ENCODE measurements around the gene FCSK.

FCSK gene

DNA sequence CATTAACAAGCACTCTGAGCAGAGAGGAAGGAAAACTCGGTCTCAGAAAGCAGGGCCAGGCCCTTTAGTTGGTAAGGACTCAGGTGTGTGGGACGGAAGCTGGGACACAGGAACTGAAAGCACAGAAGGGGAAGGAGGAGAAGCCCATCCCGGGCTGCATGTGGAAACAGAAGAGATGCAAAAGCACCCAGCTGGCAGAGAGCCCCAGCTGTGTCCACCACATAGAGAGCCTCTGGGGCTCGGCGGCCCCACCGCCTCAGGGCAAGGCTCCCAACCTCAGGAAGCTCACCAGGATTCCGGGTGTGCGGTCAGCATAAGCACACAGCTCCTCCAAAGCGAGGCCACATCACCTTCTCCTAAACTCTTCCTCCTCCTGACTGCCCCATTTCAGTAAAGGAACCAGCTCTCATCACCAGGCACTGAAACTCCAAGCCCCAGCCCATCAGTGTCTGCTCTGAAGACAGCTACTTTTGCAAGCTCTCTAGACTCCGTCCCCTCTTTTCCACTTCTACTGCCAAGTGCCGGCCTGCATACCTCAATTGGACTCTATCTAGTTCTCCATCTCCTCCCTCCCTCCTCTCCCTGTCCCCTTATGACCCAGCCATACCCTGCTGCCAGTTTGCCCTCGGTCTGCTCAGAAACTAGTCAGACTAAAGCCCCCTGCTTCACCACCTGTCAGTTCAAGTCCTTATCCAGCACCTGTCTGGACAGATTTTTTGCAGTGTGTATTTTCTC lies 21.5 kb upstream of the FCSK start:
- peaks cover 9% of the 10 kb centered on the region for H3K36me3 ChIP-seq (ENCODE audit: insufficient read depth, low read length)
- H3K9me3 ChIP-seq (ENCODE audit: insufficient read depth, low read depth, low read length): no peaks in the 10 kb centered on the region
- peak overlapping the region; percentile 59 for H3K27ac ChIP-seq (ENCODE audit: low read depth, low read length)
- H3K4me3 ChIP-seq (ENCODE audit: low read length): no peak overlapping the region
- 52% methylated on average over 12 of the region's 12 CpGs for WGBS
- no peaks in the 10 kb centered on the region for H3K27me3 ChIP-seq (ENCODE audit: insufficient read depth, low read length)
- peaks cover 62% of the 10 kb centered on the region for H3K4me1 ChIP-seq (ENCODE audit: insufficient read depth, low read length)
- H3K9ac ChIP-seq (ENCODE audit: low read depth, low read length): no peak overlapping the region

DNA sequence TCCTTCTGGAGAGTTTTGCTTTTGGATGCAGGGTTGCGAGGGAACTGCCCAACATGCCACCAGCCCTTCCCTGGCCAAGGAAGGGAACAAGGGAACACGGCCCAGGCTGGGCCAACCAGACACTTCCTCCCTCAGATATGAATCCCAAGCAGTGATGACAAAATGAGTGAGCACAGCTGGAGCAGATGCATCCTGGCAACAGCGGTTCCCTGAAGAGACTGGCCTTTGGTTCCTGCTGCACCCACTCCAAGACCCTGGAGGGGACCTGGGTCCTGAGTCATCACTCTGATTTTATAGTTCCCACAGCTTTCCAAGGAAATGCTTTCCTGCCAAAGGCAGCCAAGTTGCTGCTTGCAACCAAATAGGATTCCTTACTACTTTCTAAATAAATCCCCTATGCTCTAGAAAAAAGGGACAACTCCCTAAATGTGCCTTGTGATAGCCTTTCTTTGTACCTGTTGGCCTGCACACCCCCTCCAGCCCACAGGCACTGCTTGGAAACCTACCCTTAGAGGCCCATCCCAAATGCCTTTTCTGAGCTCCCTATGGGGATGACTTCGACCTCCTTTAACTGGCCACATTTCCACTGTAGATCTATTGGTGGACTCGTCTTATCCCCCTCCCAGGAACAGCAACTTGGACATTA lies 20.8 kb upstream of the FCSK start:
- Histone ChIP-seq H3K9ac (ENCODE audit: low read depth, low read length) (no peak overlapping the region), H3K27me3 (ENCODE audit: insufficient read depth, low read length) (no peaks in the 10 kb centered on the region), H3K4me1 (ENCODE audit: insufficient read depth, low read length) (peaks cover 56% of the 10 kb centered on the region), H3K9me3 (ENCODE audit: insufficient read depth, low read depth, low read length) (no peaks in the 10 kb centered on the region), H3K36me3 (ENCODE audit: insufficient read depth, low read length) (peaks cover 9% of the 10 kb centered on the region), H3K4me3 (ENCODE audit: low read length) (no peak overlapping the region), H3K27ac (ENCODE audit: low read depth, low read length) (peak overlapping the region; percentile 23; the same call in 1 of the 2 replicates)
- WGBS: 80% methylated on average over 5 of the region's 5 CpGs

DNA sequence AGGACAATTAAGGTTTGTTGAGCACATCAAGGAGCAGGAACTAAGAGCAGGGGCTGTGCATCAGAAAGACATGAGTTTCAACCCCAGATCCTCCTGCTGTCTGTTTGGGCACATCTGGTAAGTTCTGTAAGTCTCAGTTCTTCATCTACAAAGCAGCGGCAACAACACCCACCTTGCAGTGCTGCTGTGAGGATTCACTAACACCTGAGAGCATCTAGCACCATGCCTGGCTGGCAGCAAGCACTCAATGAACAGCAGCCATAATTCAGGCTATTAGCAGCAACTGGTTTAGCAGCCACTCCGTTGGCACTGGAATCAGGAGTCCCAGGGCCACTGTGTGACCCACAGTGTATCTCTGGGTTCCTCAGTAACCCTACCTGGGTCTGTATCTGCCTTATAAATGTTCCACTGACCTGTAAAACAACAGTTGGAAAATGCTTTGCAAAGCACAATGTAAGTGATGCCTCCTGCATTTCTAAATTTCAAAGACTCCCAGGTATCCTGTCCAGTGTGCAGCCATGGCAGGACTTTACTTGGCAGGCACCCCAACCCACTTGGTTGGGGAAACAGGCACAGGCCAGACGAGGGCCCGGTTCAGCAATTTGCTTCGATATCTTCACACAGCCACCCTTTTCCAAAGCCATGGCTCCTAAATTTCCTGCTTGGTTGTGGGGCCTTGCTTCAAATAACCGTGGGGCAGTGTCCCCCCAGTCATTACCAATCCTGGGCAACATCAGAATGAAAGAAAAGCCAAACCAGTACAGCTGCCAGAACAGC lies 19.7 kb upstream of the FCSK start:
- Histone ChIP-seq H3K4me1 (ENCODE audit: insufficient read depth, low read length) (peaks cover 49% of the 10 kb centered on the region), H3K36me3 (ENCODE audit: insufficient read depth, low read length) (peaks cover 9% of the 10 kb centered on the region), H3K9ac (ENCODE audit: low read depth, low read length) (no peak overlapping the region), H3K27ac (ENCODE audit: low read depth, low read length) (no peak overlapping the region), H3K27me3 (ENCODE audit: insufficient read depth, low read length) (no peaks in the 10 kb centered on the region), H3K9me3 (ENCODE audit: insufficient read depth, low read depth, low read length) (no peaks in the 10 kb centered on the region), H3K4me3 (ENCODE audit: low read length) (no peak overlapping the region)
- WGBS: 90% methylated on average over 6 of the region's 6 CpGs

DNA sequence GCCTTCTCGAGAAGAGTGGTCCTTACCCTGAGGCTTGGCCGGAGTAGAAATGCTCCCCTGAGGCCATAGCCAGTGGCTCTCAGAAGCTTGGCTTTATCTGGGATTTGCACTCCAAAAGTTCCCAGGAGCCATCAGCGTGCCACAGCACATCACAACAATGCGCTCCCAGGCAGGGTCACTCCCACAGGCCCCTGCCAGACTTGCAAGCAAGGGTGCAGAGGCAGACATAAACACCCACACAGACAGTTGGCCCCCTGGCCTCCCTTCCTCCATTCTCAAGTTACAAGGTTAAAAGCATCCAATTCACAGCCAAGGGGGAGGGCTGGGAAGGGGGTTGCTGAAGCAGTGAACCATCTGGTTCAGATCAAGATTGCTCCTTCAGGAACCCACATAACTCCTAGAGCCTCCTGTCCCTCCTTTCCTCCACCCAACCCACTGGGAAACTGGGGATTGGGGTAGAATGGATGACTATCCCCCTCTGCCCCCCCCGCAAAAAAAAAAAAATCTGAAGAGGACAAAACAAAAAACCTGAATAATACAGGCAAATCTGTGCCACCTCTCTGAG lies 17.3 kb upstream of the FCSK start:
- H3K4me1 ChIP-seq (ENCODE audit: insufficient read depth, low read length): peaks cover 41% of the 10 kb centered on the region
- H3K27ac ChIP-seq (ENCODE audit: low read depth, low read length): peak overlapping the region; percentile 49; the same call in 1 of the 2 replicates
- WGBS: 10% methylated on average over 5 of the region's 5 CpGs
- peaks cover 9% of the 10 kb centered on the region for H3K36me3 ChIP-seq (ENCODE audit: insufficient read depth, low read length)
- H3K4me3 ChIP-seq (ENCODE audit: low read length): peak overlapping the region; percentile 72
- no peaks in the 10 kb centered on the region for H3K27me3 ChIP-seq (ENCODE audit: insufficient read depth, low read length)
- no peak overlapping the region for H3K9ac ChIP-seq (ENCODE audit: low read depth, low read length)
- H3K9me3 ChIP-seq (ENCODE audit: insufficient read depth, low read depth, low read length): no peaks in the 10 kb centered on the region

DNA sequence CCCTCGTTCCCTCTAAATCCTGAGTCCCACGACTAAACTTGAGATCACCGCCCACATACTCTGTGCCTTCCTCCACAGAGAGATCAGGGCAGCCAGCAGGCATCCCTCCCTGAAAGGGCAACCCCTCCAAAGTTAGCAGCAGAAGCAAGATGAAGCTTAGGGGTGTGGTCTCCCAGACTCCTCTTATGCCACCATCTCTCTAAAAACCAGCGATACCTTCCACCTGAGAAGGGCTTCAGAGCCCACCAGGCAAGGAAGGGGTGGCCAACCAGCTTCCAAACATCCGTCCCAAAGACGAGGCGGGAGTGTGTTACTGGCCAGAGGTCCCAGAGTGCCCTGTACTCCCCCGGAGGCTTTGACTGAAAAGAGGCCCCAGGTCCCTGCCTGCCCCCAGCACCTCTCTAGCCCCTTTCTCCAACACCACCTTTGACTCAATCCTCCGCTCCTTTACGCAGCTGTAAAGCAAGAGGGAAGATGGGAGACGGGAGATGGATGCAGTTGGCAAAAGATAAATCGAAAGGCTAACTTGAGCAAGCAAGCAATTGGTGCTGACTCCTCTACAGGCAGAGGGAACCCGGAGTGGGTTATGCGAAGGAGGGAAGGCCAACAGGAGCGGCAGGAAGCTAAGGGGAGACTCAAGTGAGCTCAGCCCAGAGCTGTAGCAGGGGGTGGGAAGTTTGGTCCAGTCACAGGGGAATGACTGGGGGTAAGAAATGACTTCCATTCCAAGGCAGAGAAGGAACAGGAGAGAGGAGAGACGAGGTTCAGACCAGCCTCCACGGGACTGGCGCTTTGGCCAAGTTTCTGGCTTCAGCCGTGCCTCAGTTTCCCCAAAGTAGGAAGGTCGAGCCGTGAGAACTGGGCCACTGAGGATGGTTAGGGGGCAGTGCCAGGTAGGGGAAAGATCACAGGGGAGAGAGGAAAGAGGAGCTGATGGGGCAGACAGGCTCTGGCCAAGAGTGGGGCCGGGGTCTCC lies 16.5 kb upstream of the FCSK start:
- Histone ChIP-seq H3K27me3 (ENCODE audit: insufficient read depth, low read length) (no peaks in the 10 kb centered on the region), H3K9ac (ENCODE audit: low read depth, low read length) (peak overlapping the region; percentile 48; the same call in 1 of the 2 replicates), H3K36me3 (ENCODE audit: insufficient read depth, low read length) (peaks cover 9% of the 10 kb centered on the region), H3K4me1 (ENCODE audit: insufficient read depth, low read length) (peaks cover 34% of the 10 kb centered on the region), H3K27ac (ENCODE audit: low read depth, low read length) (peak overlapping the region; percentile 49; the same call in 1 of the 2 replicates), H3K4me3 (ENCODE audit: low read length) (peak overlapping the region; percentile 72), H3K9me3 (ENCODE audit: insufficient read depth, low read depth, low read length) (no peaks in the 10 kb centered on the region)
- WGBS: 5% methylated on average over 21 of the region's 22 CpGs

DNA sequence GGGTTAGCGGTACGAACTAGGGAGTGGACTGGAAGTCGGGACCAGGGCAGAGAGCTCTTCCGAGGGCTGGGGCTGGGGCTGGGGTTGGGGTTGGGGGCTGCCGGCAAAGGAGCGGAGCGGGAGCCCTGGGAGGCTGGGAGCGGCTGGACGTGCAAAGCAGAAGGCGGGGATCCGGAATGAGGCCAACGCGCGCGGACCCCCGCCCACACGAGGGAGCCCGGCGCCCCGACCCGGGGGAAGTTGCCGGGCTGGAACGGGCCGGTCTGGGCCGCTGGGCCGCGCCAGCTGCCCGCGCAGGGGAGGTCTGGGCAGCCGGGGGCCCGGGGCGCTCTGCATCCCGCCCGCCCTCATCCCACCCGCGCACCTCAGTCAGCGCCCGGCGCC lies 15.8 kb upstream of the FCSK start:
- H3K36me3 ChIP-seq (ENCODE audit: insufficient read depth, low read length): peaks cover 9% of the 10 kb centered on the region
- H3K4me3 ChIP-seq (ENCODE audit: low read length): peak overlapping the region; percentile 72
- no peaks in the 10 kb centered on the region for H3K27me3 ChIP-seq (ENCODE audit: insufficient read depth, low read length)
- H3K4me1 ChIP-seq (ENCODE audit: insufficient read depth, low read length): peaks cover 28% of the 10 kb centered on the region
- H3K9ac ChIP-seq (ENCODE audit: low read depth, low read length): peak overlapping the region; percentile 66
- WGBS: under 1% methylated on average over 39 of the region's 39 CpGs
- H3K27ac ChIP-seq (ENCODE audit: low read depth, low read length): no peak overlapping the region
- no peaks in the 10 kb centered on the region for H3K9me3 ChIP-seq (ENCODE audit: insufficient read depth, low read depth, low read length)

DNA sequence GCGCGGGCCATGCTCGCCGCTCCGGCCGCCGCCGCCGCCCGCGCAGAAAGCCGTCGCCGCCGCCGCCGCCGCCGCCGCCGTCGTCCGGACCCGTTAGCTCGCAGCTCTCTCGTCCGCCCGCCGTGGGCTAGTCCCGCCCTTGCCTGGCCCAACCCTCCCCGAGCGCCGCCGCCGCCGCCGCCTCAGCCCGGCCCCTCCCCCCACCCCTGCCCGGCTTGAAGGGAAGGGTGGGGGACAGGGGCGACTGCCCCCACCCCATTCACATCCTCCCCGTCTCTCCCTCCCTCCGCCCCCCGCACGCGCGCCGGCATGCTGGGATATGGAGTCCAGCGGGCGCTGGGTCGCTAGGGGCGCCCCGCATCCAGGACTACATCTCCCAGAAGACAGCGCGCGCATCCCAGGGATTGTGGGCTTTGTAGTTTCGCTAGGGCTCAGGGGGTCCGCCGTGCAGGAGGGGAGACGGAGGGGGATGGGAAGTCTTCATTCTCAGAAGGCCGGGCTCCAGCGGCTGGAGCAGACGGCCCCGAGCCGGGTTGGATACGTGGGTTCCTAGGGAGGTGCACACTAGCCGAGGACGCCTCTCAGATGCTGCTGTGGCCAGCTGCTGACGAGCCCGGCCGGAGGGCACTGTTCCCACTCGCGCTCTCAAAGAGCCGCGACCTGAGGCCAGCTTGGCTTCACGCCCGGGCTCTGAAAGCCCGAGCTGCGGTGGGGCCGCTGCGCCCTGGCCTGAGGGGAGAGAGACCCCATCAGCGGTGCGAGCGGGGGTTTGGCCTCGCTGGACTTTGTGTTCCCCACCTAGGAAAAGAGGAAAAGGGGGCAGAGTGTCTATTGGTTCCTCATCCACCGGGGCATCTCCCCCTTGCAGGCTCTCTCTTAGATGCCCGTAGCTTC lies 15.2 kb upstream of the FCSK start, which contains the start of gene ST3GAL2:
ST3GAL2 (minus strand) TSS at position 132 of the 894 bp plus-strand sequence. CDS start 40,570 bp downstream, outside the sequence.
- WGBS: 2% methylated on average over 72 of the region's 86 CpGs
- H3K9ac ChIP-seq (ENCODE audit: low read depth, low read length): peak within 1 kb of the TSS; percentile 66
- H3K27me3 ChIP-seq (ENCODE audit: insufficient read depth, low read length): no peaks in the 10 kb centered on the region
- H3K4me1 ChIP-seq (ENCODE audit: insufficient read depth, low read length): peaks cover 24% of the 10 kb centered on the region
- peak within 1 kb of the TSS; percentile 72 for H3K4me3 ChIP-seq (ENCODE audit: low read length)
- H3K27ac ChIP-seq (ENCODE audit: low read depth, low read length): peak within 1 kb of the TSS; percentile 27; the same call in 1 of the 2 replicates
- H3K9me3 ChIP-seq (ENCODE audit: insufficient read depth, low read depth, low read length): no peaks in the 10 kb centered on the region
- H3K36me3 ChIP-seq (ENCODE audit: insufficient read depth, low read length): peaks cover 9% of the 10 kb centered on the region

DNA sequence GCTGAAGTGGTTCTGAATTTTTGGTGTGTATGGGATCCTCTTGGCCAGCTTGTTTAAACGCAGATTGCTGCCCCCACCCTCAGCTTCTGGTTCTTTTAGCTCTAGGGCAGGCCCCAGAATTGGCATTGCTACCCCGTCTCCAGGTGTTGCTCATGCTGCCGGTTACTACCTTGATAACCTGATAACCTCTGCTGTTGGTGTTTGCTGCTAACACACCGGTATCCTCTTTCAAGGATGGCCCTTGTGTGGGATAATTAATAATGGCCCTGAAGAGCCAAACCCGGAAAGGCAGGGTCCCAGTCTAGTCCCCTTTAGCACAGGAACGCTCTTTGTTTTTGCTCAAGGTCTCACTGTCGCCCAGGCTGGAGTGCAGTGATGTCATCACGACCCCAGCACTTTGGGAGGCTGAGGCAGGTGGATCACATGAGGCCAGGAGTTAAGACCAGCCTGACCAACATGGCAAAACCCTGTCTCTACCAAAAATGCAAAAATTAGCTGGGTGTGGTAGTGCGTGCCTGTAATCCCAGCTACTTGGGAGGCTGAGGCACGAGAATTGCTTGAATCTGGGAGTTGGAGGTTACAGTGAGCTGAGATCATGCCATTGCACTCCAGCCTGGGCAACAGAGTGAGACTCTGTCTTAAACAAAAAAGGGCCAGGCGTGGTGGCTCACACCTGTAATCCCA lies 14.2 kb upstream of the FCSK start:
- no peak overlapping the region for H3K9ac ChIP-seq (ENCODE audit: low read depth, low read length)
- H3K27ac ChIP-seq (ENCODE audit: low read depth, low read length): no peak overlapping the region
- no peaks in the 10 kb centered on the region for H3K9me3 ChIP-seq (ENCODE audit: insufficient read depth, low read depth, low read length)
- H3K36me3 ChIP-seq (ENCODE audit: insufficient read depth, low read length): no peaks in the 10 kb centered on the region
- no peaks in the 10 kb centered on the region for H3K27me3 ChIP-seq (ENCODE audit: insufficient read depth, low read length)
- peak overlapping the region; percentile 66 for H3K4me3 ChIP-seq (ENCODE audit: low read length)
- 76% methylated on average over 11 of the region's 11 CpGs for WGBS
- peaks cover 24% of the 10 kb centered on the region for H3K4me1 ChIP-seq (ENCODE audit: insufficient read depth, low read length)

DNA sequence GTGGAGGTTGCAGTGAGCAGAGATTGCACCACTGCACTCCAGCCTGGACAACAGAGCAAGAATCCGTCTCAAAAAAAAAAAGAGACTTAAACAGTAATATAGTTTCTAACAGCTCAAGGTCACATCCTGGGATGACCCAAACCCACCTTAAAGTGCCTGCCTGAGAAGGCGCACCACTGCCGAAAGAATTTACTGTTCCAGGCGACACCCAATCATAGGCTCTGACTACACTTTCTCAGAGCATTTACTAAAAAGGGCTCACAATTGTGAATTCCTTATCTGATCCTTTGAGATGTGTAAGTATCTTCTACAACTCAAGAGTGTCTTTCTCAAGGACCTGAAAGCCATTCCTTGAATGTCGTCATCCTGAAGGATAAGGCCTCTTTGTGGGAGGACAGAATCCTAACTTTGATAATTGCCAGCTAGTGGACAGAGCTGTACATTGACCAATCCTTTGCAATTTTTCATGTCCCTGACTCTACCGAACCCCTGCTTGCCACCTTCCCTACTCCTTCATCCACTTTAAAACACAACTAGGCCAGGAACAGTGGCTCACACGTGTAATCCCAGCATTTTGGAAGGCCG lies 12.9 kb upstream of the FCSK start:
- no peak overlapping the region for H3K4me3 ChIP-seq (ENCODE audit: low read length)
- no peaks in the 10 kb centered on the region for H3K27me3 ChIP-seq (ENCODE audit: insufficient read depth, low read length)
- no peak overlapping the region for H3K27ac ChIP-seq (ENCODE audit: low read depth, low read length)
- no peak overlapping the region for H3K9ac ChIP-seq (ENCODE audit: low read depth, low read length)
- H3K4me1 ChIP-seq (ENCODE audit: insufficient read depth, low read length): peaks cover 21% of the 10 kb centered on the region
- H3K36me3 ChIP-seq (ENCODE audit: insufficient read depth, low read length): no peaks in the 10 kb centered on the region
- WGBS: 92% methylated on average over 8 of the region's 8 CpGs
- no peaks in the 10 kb centered on the region for H3K9me3 ChIP-seq (ENCODE audit: insufficient read depth, low read depth, low read length)
